Gastrocnemius medialis (tissue), 4 donors: ENCODE results near the gene MYD88. TPM values are rescaled to one million over a fixed set of nuclear protein-coding genes. Genes with fewer than 3 reads are reported as not detected.
"Not testable (repeated sequence)": the region's sequence is repeated elsewhere in the genome, so short reads cannot be mapped to it uniquely, and the experiment has no call there.

Source experiments
- ATAC-seq, 2 donors: fragments of 150-250 bp; one replicate each; pipeline ENCODE4 v1.9.1; 2016
- DNase-seq, 2 donors: peaks; one replicate each; pipeline ENCODE4 v3.0.0-alpha.2; 2019
- H3K27ac ChIP-seq, 4 donors: fragments of 200-600 bp; sonication (generic); 1 replicate in 1 of 4; 2 replicates in 3 of 4; pipeline ENCODE4 v1.5.1; 2016 to 2018; ENCODE audit warnings: mild to moderate bottlenecking in 2 of 4, moderate library complexity in 1 of 4
- H3K27me3 ChIP-seq, 3 donors: fragments of 200-600 bp; sonication (generic) in 2 of 3; 1 replicate in 1 of 3; 2 replicates in 2 of 3; pipeline versions ENCODE4 v1.5.1 to v1.6.0; 2016 to 2019; ENCODE audit warnings: mild to moderate bottlenecking in 1 of 3, moderate library complexity in 1 of 3
- H3K36me3 ChIP-seq, 2 donors: fragments of 200-600 bp; sonication (generic) in 1 of 2; one replicate each; pipeline ENCODE4 v1.5.1; 2017 to 2018
- H3K4me1 ChIP-seq, 2 donors: fragments of 200-600 bp; sonication (generic) in 1 of 2; one replicate each; pipeline ENCODE4 v1.5.1; 2016 to 2017; ENCODE audit warnings: mild to moderate bottlenecking in 2 of 2
- H3K4me3 ChIP-seq, 4 donors: fragments of 200-600 bp; sonication (generic) in 3 of 4; 1 replicate in 1 of 4; 2 replicates in 3 of 4; pipeline ENCODE4 v1.5.1; 2016 to 2019; ENCODE audit warnings: mild to moderate bottlenecking in 2 of 4
- H3K9me3 ChIP-seq, 3 donors: fragments of 200-600 bp; sonication (generic) in 2 of 3; 1 replicate in 1 of 3; 2 replicates in 2 of 3; pipeline ENCODE4 v1.5.1; 2016 to 2019
- CTCF ChIP-seq, 5 experiments: fragments of 450-650 bp in 3 of 5; fragments of 200-600 bp in 2 of 5; sonication (generic) in 2 of 5; IDR thresholded peaks in 4 of 5; conservative IDR thresholded peaks in 1 of 5; 1 replicate in 4 of 5; 2 replicates in 1 of 5; pipeline ENCODE4 v1.5.1; 2016 to 2019; ENCODE audit warnings: antibody characterized with exemption in 5 of 5, mild to moderate bottlenecking in 3 of 5, moderate library complexity in 3 of 5
- POLR2A ChIP-seq, 2 donors: fragments of 450-650 bp; IDR thresholded peaks; one replicate each; pipeline ENCODE4 v1.6.1; 2017; ENCODE audit warnings: antibody characterized with exemption in 2 of 2, mild to moderate bottlenecking in 2 of 2, moderate library complexity in 2 of 2
- in situ Hi-C, 4 donors: fragments of 200-750 bp; cut with MboI; loops; one replicate each; pipeline versions ENCODE4 v1.15.0 to v1.8.0; 2017; ENCODE audit warnings: low sequenced_read_pairs in 4 of 4
- intact Hi-C: fragments of 100-400 bp; cut with DNase I; formaldehyde crosslinking; loops from one replicate; pipeline ENCODE4 v1.15.1; 2023; ENCODE audit warnings: low total_unique reads
- total RNA-seq, 4 donors: library from RNA; depleted of rRNA; stranded (reverse); fragments of >200 nt; gene quantifications; one replicate each; pipeline versions ENCODE4 v1.1.0 to v1.2.3, GENCODE V29; 2016

The MYD88 gene
- total RNA-seq, 4 donors from 2014 or later = 2.1 to 6.6 (median 3.3) TPM

- DNase-seq (no peak), ATAC-seq (no peak)
- TF ChIP-seq POLR2A (IDR thresholded peaks at IDR 0.05) (no peak), CTCF (IDR thresholded peaks at IDR 0.05 in 4 of 5, conservative IDR thresholded peaks at IDR 0.05 in 1 of 5) (no peak)
- peaks cover 0 to 49% of the 10 kb centered on the region in 2 donors for H3K36me3 ChIP-seq
- no peaks in the 10 kb centered on the region for H3K27me3 ChIP-seq
- in situ Hi-C loops = loop anchor here in 3 of 4 donors (25.0 kb wide), 1 partner anchor 354 kb away; the partner anchor contains the start of gene EXOG (in 3 of the 3)
- no peak overlapping the region for H3K4me3 ChIP-seq
- H3K4me1 ChIP-seq = peaks cover 19 to 23% of the 10 kb centered on the region in 2 donors
- no peaks in the 10 kb centered on the region for H3K9me3 ChIP-seq
- intact Hi-C loops = loop anchor here (10.0 kb wide), 3 partner anchors 321 to 1139 kb away; partner anchors contain the start of genes ACVR2B, EPM2AIP1 and MLH1
- H3K27ac ChIP-seq = no peak overlapping the region
Observed at GRCh38 chr3:38133557-38134405, 4.7 kb upstream of the MYD88 start.

GRCh38 chr3:38134517-38135143, 3.8 kb upstream of the MYD88 start:
- H3K4me3 ChIP-seq, ATAC-seq, DNase-seq, H3K27ac ChIP-seq, H3K27me3 ChIP-seq, H3K9me3 ChIP-seq: not testable (repeated sequence)
- in situ Hi-C loops = loop anchor here in 3 of 4 donors (25.0 kb wide), 1 partner anchor 353 kb away; the partner anchor contains the start of gene EXOG (in 3 of the 3)
- Histone ChIP-seq H3K36me3 (peaks cover 0 to 41% of the 10 kb centered on the region in 2 donors), H3K4me1 (peaks cover 19 to 30% of the 10 kb centered on the region in 2 donors)
- intact Hi-C loops = loop anchor here (5.0 to 10.0 kb wide), 5 partner anchors 213 to 1140 kb away; partner anchors contain the start of genes ACVR2B, EPM2AIP1, MLH1 and XYLB

- peaks cover 19 to 30% of the 10 kb centered on the region in 2 donors for H3K4me1 ChIP-seq
- not testable (repeated sequence) for DNase-seq, H3K27me3 ChIP-seq, H3K9me3 ChIP-seq, ATAC-seq
- H3K36me3 ChIP-seq = peaks cover 0 to 32% of the 10 kb centered on the region in 2 donors
- H3K27ac ChIP-seq = peak overlapping the region; percentile 69 to 97 (median 75)
- in situ Hi-C loops = loop anchor here in 3 of 4 donors (25.0 kb wide), 1 partner anchor 352 kb away; the partner anchor contains the start of gene EXOG (in 3 of the 3)
- intact Hi-C loops = loop anchor here (5.0 to 10.0 kb wide), 5 partner anchors 212 to 1141 kb away; partner anchors contain the start of genes ACVR2B, EPM2AIP1, MLH1 and XYLB
- H3K4me3 ChIP-seq = peak overlapping the region; percentile 73 to 99 (median 82)
Observed at GRCh38 chr3:38135621-38136277, 2.7 kb upstream of the MYD88 start.

GRCh38 chr3:38136393-38136776, 2.1 kb upstream of the MYD88 start:
- ATAC-seq = no peak
- intact Hi-C loops = loop anchor here (5.0 to 10.0 kb wide), 5 partner anchors 211 to 1142 kb away; partner anchors contain the start of genes ACVR2B, EPM2AIP1, MLH1 and XYLB
- peak overlapping the region; percentile 69 to 97 (median 75) for H3K27ac ChIP-seq
- no peaks in the 10 kb centered on the region for H3K27me3 ChIP-seq
- H3K4me3 ChIP-seq = peak overlapping the region; percentile 73 to 99 (median 82)
- in situ Hi-C loops = loop anchor here in 3 of 4 donors (25.0 kb wide), 1 partner anchor 351 kb away; the partner anchor contains the start of gene EXOG (in 3 of the 3)
- no peaks in the 10 kb centered on the region for H3K9me3 ChIP-seq
- peaks cover 19 to 30% of the 10 kb centered on the region in 2 donors for H3K4me1 ChIP-seq
- peaks cover 0 to 30% of the 10 kb centered on the region in 2 donors for H3K36me3 ChIP-seq
- no peak for DNase-seq
- TF ChIP-seq POLR2A (IDR thresholded peaks at IDR 0.05) = no peak
- no peak for TF ChIP-seq CTCF (IDR thresholded peaks at IDR 0.05 in 4 of 5, conservative IDR thresholded peaks at IDR 0.05 in 1 of 5)
